Mucosa of descending colon (tissue), 3 donors: ENCODE measurements around the gene BRF1. TPM values are rescaled to one million over a fixed set of nuclear protein-coding genes. Genes with fewer than 3 reads are reported as not detected.
"Not testable (repeated sequence)": the region's sequence is repeated elsewhere in the genome, so short reads cannot be mapped to it uniquely, and the experiment has no call there.

Source experiments
- ATAC-seq: fragments of 200-7000 bp; cut with Tn5 transposase; one replicate; pipeline ENCODE4 v1.9.1; 2020; ENCODE audit warnings: mild to moderate bottlenecking, moderate library complexity
- DNase-seq, 3 donors: peaks; one replicate each; pipeline ENCODE4 v3.0.0-alpha.2; 2020
- H3K36me3 ChIP-seq: fragments of 200-600 bp; one replicate; pipeline ENCODE4 v1.8.0; 2021; ENCODE audit warnings: low read depth, mild to moderate bottlenecking
- H3K4me1 ChIP-seq: fragments of 200-600 bp; one replicate; pipeline ENCODE4 v1.8.0; 2021; ENCODE audit warnings: low read depth, mild to moderate bottlenecking
- H3K4me3 ChIP-seq: fragments of 200-600 bp; one replicate; pipeline ENCODE4 v1.8.0; 2021; ENCODE audit warnings: mild to moderate bottlenecking
- H3K9me3 ChIP-seq: fragments of 200-600 bp; one replicate; pipeline ENCODE4 v1.8.0; 2021; ENCODE audit warnings: mild to moderate bottlenecking
- intact Hi-C, 2 donors: fragments of 100-400 bp; cut with DNase I in 1 of 2; cut with micrococcal nuclease in 1 of 2; formaldehyde crosslinking; loops; one replicate each; pipeline versions ENCODE4 v1.11.0 to v1.11.1; 2022; cut with DNase I, micrococcal nuclease
- total RNA-seq, 3 donors: library from RNA; stranded (reverse); fragmentation: NEBNext Ultra II Directional in 2 of 3; extraction: Animal tissue kit (Norgen Biotek cat#: 25700) in 2 of 3; gene quantifications; one replicate each; pipeline versions ENCODE4 v1.2.1 to v1.2.4, GENCODE V29; 2021 to 2023
- TF ChIP-seq, protein P1 (sequence below): fragments of 200-600 bp; IDR thresholded peaks from one replicate; pipeline ENCODE4 v1.8.0; 2022; ENCODE audit warnings: antibody characterized with exemption, mild to moderate bottlenecking
- donor health status: DM: no; HTN: no; CAD: no; lungs with moderate emphysema.
- donor health status: DM: no; HTN: no; CAD: no.
- donor health status: DM: no; HTN: yes; CAD: no.

The BRF1 gene
- total RNA-seq, 3 donors from 2014 or later: 27.4 to 40.1 (median 34.2) TPM

DNA sequence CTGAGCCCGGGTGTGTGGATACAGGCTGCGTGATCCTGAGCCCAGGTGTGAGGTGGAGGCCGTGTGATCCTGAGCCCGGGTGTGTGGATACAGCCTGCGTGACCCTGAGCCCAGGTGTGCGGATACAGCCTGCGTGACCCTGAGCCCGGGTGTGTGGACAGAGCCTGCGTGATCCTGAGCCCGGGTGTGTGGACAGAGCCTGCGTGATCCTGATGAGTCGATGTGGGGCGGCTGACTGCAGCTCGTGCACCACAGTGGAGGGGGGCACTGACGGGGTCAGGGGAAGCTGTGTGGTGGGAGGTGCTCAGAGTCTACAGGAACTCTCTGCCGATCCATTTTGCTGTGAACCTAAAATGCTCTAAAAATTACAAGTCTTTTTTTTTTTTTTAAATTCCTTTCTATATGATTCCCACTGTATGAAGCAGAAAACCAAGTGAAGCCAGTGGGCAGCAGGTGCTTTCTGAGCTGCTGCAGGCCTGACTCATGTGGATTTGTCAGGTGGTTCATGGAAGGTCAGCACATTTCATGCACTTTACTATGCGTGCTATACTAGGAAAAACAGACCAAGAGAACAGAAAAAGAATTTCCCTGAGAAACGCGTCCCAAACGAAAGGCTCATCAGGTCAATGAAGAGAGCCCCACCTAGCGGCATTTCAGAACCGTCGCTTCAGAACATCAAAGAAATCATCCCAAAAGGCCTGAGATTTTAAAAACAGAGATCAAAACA is 19.3 kb downstream of the BRF1 start:
- no peaks in the 10 kb centered on the region for H3K9me3 ChIP-seq
- intact Hi-C loops: loop anchor here (5.0 kb wide), 1 partner anchor 79 kb away; no protein-coding TSS in a partner anchor
- H3K4me3 ChIP-seq: no peak overlapping the region
- TF ChIP-seq, protein P1, sequence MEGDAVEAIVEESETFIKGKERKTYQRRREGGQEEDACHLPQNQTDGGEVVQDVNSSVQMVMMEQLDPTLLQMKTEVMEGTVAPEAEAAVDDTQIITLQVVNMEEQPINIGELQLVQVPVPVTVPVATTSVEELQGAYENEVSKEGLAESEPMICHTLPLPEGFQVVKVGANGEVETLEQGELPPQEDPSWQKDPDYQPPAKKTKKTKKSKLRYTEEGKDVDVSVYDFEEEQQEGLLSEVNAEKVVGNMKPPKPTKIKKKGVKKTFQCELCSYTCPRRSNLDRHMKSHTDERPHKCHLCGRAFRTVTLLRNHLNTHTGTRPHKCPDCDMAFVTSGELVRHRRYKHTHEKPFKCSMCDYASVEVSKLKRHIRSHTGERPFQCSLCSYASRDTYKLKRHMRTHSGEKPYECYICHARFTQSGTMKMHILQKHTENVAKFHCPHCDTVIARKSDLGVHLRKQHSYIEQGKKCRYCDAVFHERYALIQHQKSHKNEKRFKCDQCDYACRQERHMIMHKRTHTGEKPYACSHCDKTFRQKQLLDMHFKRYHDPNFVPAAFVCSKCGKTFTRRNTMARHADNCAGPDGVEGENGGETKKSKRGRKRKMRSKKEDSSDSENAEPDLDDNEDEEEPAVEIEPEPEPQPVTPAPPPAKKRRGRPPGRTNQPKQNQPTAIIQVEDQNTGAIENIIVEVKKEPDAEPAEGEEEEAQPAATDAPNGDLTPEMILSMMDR: peak; percentile 26
- no peaks in the 10 kb centered on the region for H3K36me3 ChIP-seq
- ATAC-seq (peak; percentile 58), DNase-seq (peak in 1 of 3 donors; percentile 54)
- peaks cover 8% of the 10 kb centered on the region for H3K4me1 ChIP-seq

DNA sequence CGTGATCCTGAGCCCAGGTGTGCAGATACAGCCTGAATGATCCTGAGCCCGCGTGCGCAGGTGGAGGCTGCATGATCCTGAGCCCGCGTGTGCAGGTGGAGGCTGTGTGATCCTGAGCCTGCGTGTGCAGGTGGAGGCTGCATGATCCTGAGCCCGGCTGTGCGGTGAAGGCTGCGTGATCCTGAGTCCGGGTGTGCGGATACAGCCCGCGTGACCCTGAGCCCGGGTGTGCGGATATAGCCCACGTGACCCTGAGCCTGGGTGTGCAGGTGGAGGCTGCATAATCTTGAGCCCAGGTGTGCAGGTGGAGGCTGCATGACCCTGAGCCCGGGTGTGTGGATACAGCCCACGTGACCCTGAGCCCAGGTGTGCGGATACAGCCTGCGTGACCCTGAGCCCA is 20.3 kb downstream of the BRF1 start:
- DNase-seq (no peak), ATAC-seq (no peak)
- Histone ChIP-seq H3K9me3 (no peaks in the 10 kb centered on the region), H3K4me3 (no peak overlapping the region), H3K4me1 (peaks cover 8% of the 10 kb centered on the region), H3K36me3 (no peaks in the 10 kb centered on the region)
- TF ChIP-seq, protein P1: no peak
- intact Hi-C loops: loop anchor here (5.0 kb wide), 1 partner anchor 78 kb away; no protein-coding TSS in a partner anchor

DNA sequence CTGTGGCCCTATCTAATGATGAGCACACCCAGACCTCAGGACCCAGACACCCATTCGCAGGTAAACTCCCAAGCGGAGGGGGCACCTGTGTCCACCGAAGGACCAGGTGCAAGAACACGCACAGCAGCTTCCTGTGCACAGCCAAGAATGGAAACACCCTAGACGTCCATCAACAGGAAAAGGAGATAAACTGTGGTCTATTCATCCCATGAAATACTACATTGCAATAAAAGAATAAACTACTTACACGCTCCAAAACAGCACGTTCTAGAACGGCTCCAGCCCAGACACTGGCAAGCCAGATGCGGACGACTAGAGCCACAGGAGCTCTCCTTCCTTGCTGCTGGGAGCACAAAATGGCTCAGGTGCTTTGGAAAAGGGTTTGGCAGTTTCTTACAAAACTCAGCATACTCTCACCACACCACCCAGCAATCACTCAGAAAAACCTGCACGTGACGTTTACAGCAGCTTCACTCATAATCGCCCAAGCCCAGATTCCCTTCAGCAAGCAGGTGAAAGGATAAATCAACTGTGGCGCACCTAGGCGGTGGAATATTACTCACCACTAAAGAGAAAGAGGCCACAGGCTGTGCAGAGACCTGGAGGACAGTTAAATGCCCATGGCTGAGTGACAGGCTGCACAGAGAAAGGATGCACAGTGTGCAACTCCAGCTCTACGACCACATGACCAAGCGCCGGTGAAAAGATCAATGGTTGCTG is 21.0 kb downstream of the BRF1 start:
- H3K9me3 ChIP-seq: no peaks in the 10 kb centered on the region
- H3K4me3 ChIP-seq: no peak overlapping the region
- peak; percentile 64 for ATAC-seq
- no peaks in the 10 kb centered on the region for H3K36me3 ChIP-seq
- DNase-seq: no peak
- H3K4me1 ChIP-seq: peaks cover 8% of the 10 kb centered on the region
- TF ChIP-seq, protein P1: no peak
- intact Hi-C loops: loop anchor here (5.0 kb wide), 1 partner anchor 78 kb away; no protein-coding TSS in a partner anchor

DNA sequence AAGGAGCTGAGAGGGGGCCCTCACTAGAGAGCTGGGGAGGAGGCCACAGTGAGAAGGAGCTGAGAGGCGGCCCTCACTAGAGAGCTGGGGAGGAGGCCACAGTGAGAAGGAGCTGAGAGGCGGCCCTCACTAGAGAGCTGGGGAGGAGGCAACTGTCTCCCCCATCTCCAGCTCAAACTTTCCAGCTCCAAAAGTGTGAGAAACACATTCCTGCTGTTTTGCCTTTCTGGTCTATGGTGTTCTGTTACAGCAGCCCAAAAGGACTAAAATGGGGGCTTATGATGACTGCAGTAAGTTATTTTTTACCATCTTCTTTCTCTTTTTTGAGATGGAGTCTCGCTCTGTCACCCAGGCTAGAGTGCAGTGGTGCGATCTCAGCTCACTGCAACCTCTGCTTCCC is 23.4 kb downstream of the BRF1 start:
- H3K4me3 ChIP-seq, H3K4me1 ChIP-seq, ATAC-seq, DNase-seq, H3K9me3 ChIP-seq, intact Hi-C loops, H3K36me3 ChIP-seq: not testable (repeated sequence)

DNA sequence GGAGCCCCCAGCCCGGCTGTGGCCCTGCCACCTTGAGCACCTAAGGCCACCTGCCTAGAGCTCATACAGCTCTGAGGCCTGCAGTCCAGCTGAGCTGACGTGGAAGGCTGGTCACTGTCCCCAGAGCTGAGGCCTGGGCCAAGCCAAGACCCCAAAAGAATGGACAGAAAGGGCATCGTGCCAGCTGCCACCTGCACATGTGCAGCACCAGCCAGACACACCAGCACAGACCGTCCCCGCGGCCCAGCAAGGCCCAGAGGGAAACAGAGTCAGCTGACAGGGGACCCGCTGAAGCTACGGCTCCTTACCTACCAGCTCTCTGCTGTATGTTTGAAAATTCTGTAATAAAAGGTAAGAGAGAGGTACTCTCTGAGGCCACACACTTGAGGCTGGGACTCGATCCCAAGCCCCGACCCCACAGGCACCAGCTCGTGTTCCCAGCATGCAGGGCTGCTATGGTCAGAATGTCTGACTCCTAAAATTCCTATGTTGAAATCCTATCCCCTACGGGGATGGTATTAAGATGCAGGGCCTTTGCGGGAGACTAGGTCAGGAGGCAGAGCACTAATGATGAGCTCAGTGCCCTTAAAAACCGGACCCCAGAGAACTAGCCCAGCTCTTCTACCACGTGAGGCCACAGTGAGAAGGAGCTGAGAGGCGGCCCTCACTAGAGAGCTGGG is 25.4 kb downstream of the BRF1 start:
- ATAC-seq: no peak
- intact Hi-C loops: no loop called here

More for the DNA sequence above, 25.4 kb downstream of the BRF1 start:
- no peaks in the 10 kb centered on the region for H3K9me3 ChIP-seq
- TF ChIP-seq, protein P1: no peak
- H3K4me1 ChIP-seq: peaks cover 8% of the 10 kb centered on the region
- no peak for DNase-seq
- H3K4me3 ChIP-seq: no peak overlapping the region
- H3K36me3 ChIP-seq: no peaks in the 10 kb centered on the region
